Measurements from ENCODE around the gene SETDB1.

Gene SETDB1

GRCh38 chr1:151011154-151011850 is 85.1 kb downstream of the SETDB1 start:
- no peak for TF ChIP-seq CTCF (IDR thresholded peaks at IDR 0.05)

GRCh38 chr1:151012684-151013471 is 86.7 kb downstream of the SETDB1 start:
- TF ChIP-seq CTCF (IDR thresholded peaks at IDR 0.05), result no peak

GRCh38 chr1:151013518-151013917 is 87.4 kb downstream of the SETDB1 start:
- no peak for TF ChIP-seq CTCF (IDR thresholded peaks at IDR 0.05)

Measured in LNCAP (cell line).